Germinal center (tissue), 1 donor: ENCODE data around the gene WWTR1.
A peak's percentile ranks its signal among the peaks of the same experiment; 100 is the strongest.

Experiments
- DNase-seq: peaks from one replicate; pipeline ENCODE4 v3.0.0; 2012; ENCODE audit warnings: mixed read lengths, low spot score

Gene WWTR1

DNA sequence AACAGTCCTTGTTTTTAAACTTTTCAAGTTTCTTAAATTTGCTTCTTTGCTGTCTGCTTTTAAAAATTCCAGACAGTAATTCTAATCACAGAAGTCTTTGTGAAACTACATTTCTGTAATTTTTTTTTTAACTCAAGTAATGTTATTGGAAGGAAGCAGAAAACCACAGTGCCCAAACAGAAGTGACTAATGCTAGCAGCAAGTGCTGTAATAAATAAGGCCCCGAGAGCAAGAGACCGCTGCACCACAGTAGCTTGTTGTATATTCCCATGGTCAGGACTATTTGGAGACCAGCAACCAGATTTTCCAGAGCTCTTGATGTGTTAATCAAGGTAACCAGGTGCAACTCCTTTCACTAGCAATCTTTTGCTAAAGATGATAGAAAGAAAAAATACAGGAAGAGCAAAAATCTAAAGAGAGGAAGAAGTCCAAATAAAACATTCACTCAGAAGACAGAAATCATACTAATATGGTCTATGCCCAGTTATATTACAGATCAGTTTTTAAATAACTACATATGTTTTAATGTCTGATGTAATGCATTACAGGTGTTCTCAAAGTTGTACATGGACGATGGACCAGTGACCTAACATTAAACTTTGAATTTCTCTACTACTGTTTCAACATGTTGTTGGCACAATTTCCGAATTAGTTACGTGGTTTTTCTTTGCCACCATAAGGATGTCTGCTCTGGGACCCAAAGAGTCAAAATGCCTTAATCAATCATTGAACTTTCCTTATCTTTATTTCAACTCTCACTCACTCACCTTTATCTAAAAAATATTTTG is 36.4 kb downstream of the WWTR1 start:
- DNase-seq, result no peak

DNA sequence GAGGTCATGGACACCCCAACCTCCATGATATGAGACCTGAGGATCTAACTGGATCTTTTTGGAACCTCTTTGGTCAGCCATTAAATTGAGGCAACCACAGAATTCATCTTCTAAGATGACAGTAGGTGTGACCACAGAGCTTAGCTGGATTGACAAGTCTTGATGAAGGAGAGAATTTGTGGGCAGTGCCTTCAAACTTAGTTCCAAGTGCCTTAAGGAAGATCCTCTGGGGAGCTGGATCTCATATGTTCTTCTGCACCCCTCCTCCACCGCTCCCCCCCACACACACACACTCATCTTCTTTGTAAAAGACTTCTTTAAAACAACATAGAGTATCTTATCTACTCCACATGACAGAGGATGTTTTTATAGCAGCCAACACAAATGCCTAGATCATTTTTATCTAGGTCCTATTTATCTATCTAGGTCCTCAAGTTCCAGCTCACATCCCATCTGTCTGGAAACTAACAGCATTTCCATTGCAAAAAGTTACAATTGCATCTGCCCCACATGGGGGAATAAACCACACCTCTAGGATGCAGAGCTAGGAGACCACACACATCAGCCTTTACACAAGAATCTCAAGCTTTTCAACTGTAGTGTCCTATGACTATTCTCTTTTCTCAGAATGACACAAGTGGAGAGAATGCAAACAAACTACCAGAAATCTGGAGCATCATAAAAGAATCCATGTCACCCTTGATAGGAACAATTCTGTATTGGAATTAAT is 37.4 kb downstream of the WWTR1 start:
- no peak for DNase-seq

GRCh38 chr3:149619136-149619535 is 38.7 kb downstream of the WWTR1 start:
- no peak for DNase-seq

- no peak for DNase-seq
These were observed 39.4 kb downstream of the WWTR1 start for GRCh38 chr3:149618151-149619123.

DNA sequence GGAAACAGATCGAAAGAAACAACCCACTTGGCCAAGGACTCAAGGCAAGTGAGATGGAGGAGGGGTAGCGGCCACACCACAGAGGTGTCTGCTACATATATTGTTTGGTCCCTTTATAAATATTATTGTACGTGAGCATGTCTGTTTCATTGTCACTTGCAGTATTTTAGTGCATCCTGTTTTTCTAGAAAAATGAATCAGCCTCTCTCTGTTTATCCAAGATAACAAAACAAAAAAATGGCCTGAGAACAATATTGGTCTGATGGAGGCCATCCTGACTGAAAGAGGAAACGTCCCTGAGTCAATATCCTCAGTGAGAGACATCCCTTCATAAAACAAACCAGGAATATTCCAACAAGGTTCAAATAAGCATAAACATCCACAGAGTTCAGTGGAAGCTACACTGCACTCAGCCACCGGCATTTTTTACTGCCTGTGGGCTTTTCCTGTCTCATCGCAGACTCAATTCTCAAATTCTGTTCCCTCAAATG is 42.0 kb downstream of the WWTR1 start:
- no peak for DNase-seq

DNA sequence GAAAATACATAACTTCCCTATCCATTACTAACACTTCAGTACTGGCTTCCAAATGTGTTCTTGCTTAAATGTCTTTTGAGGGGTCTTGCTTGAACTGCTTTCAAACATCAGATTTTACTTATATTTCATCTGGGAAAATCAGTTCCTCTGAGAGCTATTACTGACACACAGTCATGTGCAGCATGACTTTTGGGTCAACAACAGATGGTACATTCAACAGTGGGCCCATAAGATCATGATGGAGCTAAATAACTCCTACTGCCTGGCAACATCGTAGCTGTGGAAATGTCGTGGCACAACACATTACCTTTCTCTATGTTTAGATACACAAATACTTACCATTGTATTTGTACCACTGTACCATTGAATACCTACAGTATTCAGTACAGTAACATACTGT is 43.8 kb downstream of the WWTR1 start:
- DNase-seq, result no peak

GRCh38 chr3:149612456-149612855 is 45.4 kb downstream of the WWTR1 start:
- DNase-seq, result no peak

DNA sequence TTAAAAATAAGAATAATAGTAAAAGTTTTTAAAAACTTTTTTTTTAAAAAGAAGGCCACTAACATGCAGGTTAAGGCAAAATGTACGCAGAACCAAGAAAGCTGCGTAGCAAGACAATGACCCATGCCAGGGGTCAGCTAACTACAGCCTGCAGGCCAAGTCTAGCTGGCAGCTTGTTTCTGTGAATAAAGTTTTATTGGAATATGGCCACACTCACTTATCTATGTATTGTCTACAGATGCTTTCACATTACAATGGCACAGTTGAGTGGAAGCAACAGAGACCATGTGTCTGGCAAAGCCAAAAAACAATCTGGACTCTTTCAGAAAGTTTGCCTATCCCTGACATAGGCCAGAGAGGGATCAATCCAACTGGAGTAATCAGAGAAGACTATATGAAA is 46.7 kb downstream of the WWTR1 start:
- DNase-seq, result no peak

DNA sequence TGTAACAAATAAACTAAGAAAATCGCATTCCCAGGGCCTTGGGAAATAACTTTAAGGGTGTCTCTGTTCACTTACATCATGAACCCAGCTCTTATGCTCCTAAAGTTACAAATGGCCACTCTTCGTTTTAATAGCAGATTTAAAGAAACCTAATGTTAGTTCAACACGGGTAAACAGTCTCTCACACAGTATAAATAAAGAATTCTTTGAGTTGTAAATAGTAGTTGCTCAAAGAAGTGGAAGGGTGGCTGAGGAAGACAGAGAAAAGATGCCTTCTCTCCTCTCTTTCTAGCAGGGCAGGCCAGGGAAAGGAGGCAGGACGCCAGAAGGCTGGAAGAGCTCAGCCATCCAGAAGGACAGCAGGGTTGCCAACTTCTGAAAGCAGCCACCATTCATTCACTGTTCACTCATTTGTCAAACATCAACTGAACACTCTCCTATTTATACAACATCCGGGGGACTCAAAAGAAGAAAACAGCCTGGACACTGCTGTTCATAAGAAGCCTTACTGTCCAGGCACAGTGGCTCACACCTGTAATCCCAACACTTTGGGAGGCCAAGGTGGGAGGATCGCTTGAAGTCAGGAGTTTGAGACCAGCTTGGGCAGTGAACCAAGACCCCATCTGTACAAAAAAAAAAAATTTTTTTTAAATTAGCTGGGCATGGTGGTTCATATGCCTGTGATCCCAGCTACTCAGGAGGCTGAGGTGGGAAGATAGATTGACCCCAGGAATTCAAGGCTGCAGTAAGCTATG is 47.3 kb downstream of the WWTR1 start:
- DNase-seq, result no peak

DNA sequence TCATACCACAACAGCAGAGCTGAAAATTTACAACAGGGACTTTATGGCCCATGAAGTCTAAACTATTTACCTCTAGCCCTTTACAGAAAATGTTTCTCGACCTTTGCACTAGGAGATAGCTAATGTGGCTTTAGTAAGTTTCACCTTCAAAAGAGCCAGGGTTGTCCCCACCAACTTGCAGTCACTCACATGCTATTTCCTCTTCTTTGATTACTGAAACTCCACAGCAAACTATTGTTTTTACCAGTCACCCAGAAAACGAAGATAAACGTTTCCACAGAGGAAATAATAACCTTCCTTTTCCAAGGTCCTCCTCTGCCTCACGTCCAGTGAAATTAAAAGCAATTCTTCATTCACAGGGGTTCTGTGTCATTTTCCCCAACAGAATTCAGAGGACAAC is 48.2 kb downstream of the WWTR1 start:
- no peak for DNase-seq

- no peak for DNase-seq
These were observed 48.8 kb downstream of the WWTR1 start for GRCh38 chr3:149608987-149609386.

- DNase-seq, result no peak
These were observed 51.9 kb downstream of the WWTR1 start for GRCh38 chr3:149605902-149606301.

- no peak for DNase-seq
These were observed 53.5 kb downstream of the WWTR1 start for GRCh38 chr3:149604125-149604875.

DNA sequence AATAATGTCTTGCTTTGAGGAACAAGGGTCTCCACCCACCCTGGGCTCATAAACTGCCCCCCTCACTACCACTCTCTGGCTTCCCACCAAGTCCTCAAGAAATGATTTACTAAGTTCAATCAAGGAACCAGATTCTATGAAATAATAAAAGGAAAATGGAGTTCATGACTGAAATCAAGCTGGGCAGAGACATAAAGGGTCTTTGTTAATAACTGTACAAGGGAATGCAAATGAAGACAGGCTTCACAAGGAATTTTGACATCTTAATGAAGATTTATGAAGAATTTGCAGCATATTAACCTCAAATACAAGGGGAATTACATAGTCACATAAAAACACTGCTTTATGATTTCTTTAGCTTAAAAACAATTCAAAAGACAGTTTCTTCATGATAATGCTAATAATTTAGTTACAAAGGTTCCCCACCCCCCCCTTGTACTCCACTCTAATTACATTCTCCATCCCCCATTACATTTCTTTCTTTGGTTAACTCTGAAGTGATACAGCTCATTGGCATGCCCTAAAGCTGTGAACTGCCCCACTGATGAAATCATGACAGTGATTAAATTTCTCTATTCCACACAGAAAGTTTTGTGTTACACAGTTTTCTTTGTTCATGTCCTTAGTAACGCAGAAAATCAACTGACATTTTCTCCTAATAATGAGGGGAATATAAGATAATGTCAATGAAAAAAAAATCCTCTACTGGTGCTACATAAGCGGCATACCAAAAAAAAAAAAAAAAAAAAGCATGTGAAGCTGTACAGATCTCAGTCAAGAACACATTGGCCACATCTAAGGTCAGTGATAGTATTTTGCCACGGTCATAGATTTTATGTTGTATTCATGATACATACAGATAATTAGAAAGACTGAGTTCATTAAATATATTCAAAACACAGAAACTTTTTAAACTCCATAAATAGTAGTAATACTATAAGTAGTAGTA is 54.4 kb downstream of the WWTR1 start:
- DNase-seq, result peak; percentile 7

- no peak for DNase-seq
These were observed 57.2 kb downstream of the WWTR1 start for GRCh38 chr3:149600634-149601033.

DNA sequence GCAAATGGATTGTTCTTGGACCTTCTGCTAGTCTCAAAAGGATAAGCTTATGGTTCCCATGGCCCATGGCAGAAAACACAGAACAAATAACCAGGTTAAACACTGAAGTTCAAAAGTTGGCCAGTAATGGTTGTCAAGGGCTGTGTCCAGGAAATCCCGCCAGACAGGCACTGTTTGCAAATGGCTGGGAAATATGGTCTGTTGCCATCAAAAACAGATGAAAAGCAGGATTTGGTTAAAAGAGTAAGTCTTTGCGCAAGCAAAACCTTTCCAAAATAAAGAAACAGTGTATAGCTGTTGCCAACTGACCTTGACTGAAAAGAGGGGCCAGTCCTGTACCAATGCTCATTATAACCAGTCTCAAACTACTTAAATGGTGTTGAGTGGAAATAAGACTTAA is 58.6 kb downstream of the WWTR1 start:
- no peak for DNase-seq

- no peak for DNase-seq
These were observed 61.6 kb downstream of the WWTR1 start for GRCh38 chr3:149596134-149596770.

- DNase-seq, result no peak
These were observed 64.2 kb downstream of the WWTR1 start for GRCh38 chr3:149593418-149594160.
